MCF 10A (cell line): Measurements from ENCODE around the gene MARK3. TPM values are rescaled to one million over a fixed set of nuclear protein-coding genes. Genes with fewer than 3 reads are reported as not detected.

Experiments used
- BruUV-seq: library from RNA; stranded (reverse); fragments of 400-500 nt; replicated peaks from 2 replicates; lab custom pipeline; 2021; lab: Mats Ljungman, UMichigan
- CTCF ChIA-PET: fragments of 300-600 bp; sonication (Branson Sonifier 250); formaldehyde crosslinking; extraction: SDS; loops from one replicate; lab custom pipeline; 2021; ENCODE audit warnings: antibody characterized with exemption, inconsistent platforms; lab: Yijun Ruan, JAX
- POLR2A ChIA-PET: fragments of 300-600, 350-650 bp; sonication (Branson Sonifier 250); formaldehyde crosslinking; extraction: SDS; loops from one replicate; lab custom pipeline; 2020; ENCODE audit warnings: antibody characterized with exemption, inconsistent platforms; lab: Yijun Ruan, JAX
- DNase-seq: peaks from one replicate; pipeline ENCODE4 v3.0.0-alpha.2; 2018; ENCODE audit not compliant: unreplicated experiment
- H3K27ac Mint-ChIP-seq: one replicate; pipeline ENCODE4 v1.8.0; 2022; ENCODE audit warnings: mild to moderate bottlenecking, low read depth, mixed read lengths; ENCODE audit not compliant: unreplicated experiment
- H3K27me3 Mint-ChIP-seq: one replicate; pipeline ENCODE4 v1.8.0; 2022; ENCODE audit warnings: mixed read lengths; ENCODE audit not compliant: insufficient read depth, unreplicated experiment
- H3K36me3 Mint-ChIP-seq: one replicate; pipeline ENCODE4 v1.8.0; 2022; ENCODE audit warnings: mild to moderate bottlenecking, moderate library complexity, mixed read lengths; ENCODE audit not compliant: insufficient read depth, unreplicated experiment
- H3K4me1 Mint-ChIP-seq: one replicate; pipeline ENCODE4 v1.8.0; 2022; ENCODE audit warnings: mixed read lengths; ENCODE audit not compliant: insufficient read depth, unreplicated experiment
- H3K4me3 Mint-ChIP-seq: one replicate; pipeline ENCODE4 v1.8.0; 2022; ENCODE audit warnings: mild to moderate bottlenecking, moderate library complexity, mixed read lengths; ENCODE audit not compliant: unreplicated experiment
- H3K9me3 Mint-ChIP-seq: one replicate; pipeline ENCODE4 v1.8.0; 2022; ENCODE audit warnings: mixed read lengths; ENCODE audit not compliant: unreplicated experiment
- intact Hi-C: fragments of 100-400 bp; cut with micrococcal nuclease; formaldehyde crosslinking; loops from 2 replicates; pipeline ENCODE4 v1.14.1; 2022
- total RNA-seq: library from RNA; stranded (reverse); gene quantifications from 2 replicates; pipeline ENCODE4 v1.2.3, GENCODE V29; 2022
- TF ChIP-seq, protein P1 (sequence below): fragments of 200-600 bp; IDR thresholded peaks from one replicate; pipeline ENCODE4 v1.8.0; 2022; ENCODE audit warnings: antibody characterized with exemption, mild to moderate bottlenecking; ENCODE audit not compliant: unreplicated experiment

The MARK3 gene
- total RNA-seq, 1 experiment from 2014 or later = 130 TPM

DNA sequence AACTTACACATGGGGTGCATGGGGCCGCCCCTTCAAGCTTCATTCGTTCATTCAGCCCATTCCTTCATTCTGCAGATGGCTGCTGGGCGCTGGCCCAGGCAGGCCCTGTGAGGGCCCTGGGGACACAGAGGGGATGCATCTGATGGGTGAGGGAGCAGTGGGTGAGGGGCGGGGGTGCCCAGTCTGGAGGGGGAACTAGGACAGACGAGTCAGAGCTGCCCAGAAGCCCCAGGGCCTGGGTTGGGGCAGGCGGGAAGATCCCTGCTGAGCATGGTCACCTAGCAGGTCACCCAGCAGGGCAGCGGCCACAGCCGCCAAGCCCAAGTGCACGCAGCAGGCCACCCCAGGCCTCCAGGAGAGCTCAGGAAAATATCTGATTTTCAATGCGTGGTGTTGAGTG, 157.9 kb downstream of the MARK3 start:
- H3K27ac Mint-ChIP-seq = no peak overlapping the region
- no peak for DNase-seq
- POLR2A ChIA-PET = interaction anchor here (0.6 to 4.1 kb wide), 5 partner anchors 14 to 735 kb away, joined by 3 to 61 read pairs (median 4); partner anchors contain the start of gene TRMT61A
- intact Hi-C loops = no loop called here
- TF ChIP-seq, protein P1, sequence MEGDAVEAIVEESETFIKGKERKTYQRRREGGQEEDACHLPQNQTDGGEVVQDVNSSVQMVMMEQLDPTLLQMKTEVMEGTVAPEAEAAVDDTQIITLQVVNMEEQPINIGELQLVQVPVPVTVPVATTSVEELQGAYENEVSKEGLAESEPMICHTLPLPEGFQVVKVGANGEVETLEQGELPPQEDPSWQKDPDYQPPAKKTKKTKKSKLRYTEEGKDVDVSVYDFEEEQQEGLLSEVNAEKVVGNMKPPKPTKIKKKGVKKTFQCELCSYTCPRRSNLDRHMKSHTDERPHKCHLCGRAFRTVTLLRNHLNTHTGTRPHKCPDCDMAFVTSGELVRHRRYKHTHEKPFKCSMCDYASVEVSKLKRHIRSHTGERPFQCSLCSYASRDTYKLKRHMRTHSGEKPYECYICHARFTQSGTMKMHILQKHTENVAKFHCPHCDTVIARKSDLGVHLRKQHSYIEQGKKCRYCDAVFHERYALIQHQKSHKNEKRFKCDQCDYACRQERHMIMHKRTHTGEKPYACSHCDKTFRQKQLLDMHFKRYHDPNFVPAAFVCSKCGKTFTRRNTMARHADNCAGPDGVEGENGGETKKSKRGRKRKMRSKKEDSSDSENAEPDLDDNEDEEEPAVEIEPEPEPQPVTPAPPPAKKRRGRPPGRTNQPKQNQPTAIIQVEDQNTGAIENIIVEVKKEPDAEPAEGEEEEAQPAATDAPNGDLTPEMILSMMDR = no peak
- no peak overlapping the region for H3K4me3 Mint-ChIP-seq
- no peaks in the 10 kb centered on the region for H3K9me3 Mint-ChIP-seq
- H3K27me3 Mint-ChIP-seq = no peaks in the 10 kb centered on the region
- CTCF ChIA-PET = interaction anchor here (0.9 to 6.8 kb wide), 3 partner anchors 9 to 25 kb away, joined by 7 to 44 read pairs (median 9); no protein-coding TSS in a partner anchor
- H3K4me1 Mint-ChIP-seq = peaks cover 8% of the 10 kb centered on the region
- no TSS peak for BruUV-seq
- peaks cover 23% of the 10 kb centered on the region for H3K36me3 Mint-ChIP-seq

DNA sequence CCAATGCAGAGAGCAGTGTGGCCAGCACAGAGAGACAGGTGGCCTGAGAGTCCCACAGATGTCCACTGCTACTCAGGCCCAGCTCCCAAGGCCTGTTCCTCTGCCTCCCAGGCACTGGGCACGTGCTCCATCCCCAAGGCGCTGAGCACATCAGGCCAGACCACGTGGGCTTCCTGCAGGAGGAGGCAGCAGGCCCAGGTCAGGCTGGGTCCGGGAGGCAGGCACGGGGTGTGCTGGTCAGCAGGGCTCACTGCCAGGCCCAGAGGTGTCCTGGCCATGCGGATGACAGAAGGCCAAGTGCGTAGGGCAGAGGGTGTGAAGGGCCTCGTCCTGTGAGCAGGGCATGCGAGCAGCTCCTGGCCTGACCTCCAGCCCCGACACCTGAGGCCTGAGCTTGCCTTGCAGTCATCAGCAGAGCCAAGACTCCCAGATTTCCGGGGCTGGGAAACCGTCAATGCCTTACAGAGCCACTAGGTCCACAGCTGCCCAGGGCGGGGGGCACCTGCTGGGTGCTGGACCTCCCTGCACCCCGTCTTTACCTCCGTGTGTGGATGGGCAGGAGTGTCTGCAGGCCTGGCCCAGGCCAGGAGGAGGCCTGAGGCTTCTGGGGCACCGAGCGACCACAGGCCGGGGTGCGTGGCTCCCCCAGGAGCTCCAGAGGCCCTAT, 158.6 kb downstream of the MARK3 start:
- ChIA-PET POLR2A (interaction anchor here (0.6 to 4.1 kb wide), 5 partner anchors 15 to 736 kb away, joined by 3 to 52 read pairs (median 3); partner anchors contain the start of gene TRMT61A), CTCF (interaction anchor here (0.6 to 6.8 kb wide), 4 partner anchors 16 to 37 kb away, joined by 3 to 44 read pairs (median 3); no protein-coding TSS in a partner anchor)
- Mint-ChIP-seq H3K27ac (no peak overlapping the region), H3K27me3 (no peaks in the 10 kb centered on the region), H3K36me3 (peaks cover 23% of the 10 kb centered on the region), H3K4me3 (no peak overlapping the region), H3K4me1 (peaks cover 8% of the 10 kb centered on the region), H3K9me3 (no peaks in the 10 kb centered on the region)
- DNase-seq = no peak
- intact Hi-C loops = no loop called here
- BruUV-seq = no TSS peak
- TF ChIP-seq, protein P1 = no peak

DNA sequence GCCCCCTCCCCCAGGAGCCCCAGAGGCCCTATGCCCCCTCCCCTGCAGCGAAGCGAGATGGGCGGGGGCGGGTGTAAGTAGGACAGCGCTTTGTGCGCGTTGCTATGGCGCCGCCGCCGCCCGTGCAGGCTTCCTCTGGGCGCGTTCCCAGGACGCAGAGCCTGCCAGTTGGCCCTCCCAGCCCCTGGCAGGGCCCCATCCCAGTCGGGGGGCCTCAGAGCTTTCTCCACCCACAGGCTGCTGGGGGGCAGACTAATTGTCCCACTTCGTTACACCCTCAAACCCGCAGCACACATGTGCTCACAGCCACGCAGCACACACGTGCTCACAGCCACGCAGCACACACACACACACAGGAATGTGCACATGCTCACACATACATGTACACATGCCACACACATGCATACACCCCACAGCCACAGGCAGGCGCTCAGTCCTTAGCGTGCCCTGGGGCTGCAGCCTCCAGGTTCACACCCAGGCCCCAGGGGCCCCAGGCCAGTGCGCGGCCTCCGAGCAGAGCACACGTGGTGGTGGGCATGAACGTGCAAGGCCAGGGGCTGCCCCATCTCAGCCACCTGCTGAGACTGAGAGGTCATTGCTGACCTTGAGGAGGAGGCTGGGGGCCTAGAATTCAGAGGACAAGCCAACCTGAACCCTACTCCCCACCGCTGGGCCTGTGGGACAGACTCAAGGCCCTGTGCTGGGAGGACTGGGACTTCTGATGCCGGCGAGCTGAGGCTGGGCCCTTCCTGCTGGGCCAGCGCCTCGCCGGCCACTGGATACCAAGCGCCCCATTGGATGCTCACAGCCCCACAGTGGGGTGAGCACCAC, 159.4 kb downstream of the MARK3 start:
- H3K27ac Mint-ChIP-seq = no peak overlapping the region
- intact Hi-C loops = no loop called here
- H3K9me3 Mint-ChIP-seq = no peaks in the 10 kb centered on the region
- POLR2A ChIA-PET = interaction anchor here (0.6 to 0.9 kb wide), 2 partner anchors 16 to 24 kb away, joined by 3 read pairs; partner anchors contain the start of gene TRMT61A
- TF ChIP-seq, protein P1 = no peak
- CTCF ChIA-PET = interaction anchor here (0.6 to 10.7 kb wide), 5 partner anchors 14 to 37 kb away, joined by 3 to 126 read pairs (median 3); no protein-coding TSS in a partner anchor
- peaks cover 20% of the 10 kb centered on the region for H3K36me3 Mint-ChIP-seq
- no peak for DNase-seq
- peaks cover 8% of the 10 kb centered on the region for H3K4me1 Mint-ChIP-seq
- H3K4me3 Mint-ChIP-seq = no peak overlapping the region
- BruUV-seq = no TSS peak
- H3K27me3 Mint-ChIP-seq = no peaks in the 10 kb centered on the region
